Measurements from ENCODE around the gene NIPBL. TPM values are rescaled to one million over a fixed set of nuclear protein-coding genes. Genes with fewer than 3 reads are reported as not detected.

NIPBL gene
- total and polyA plus RNA-seq, 2 of the 8 experiments (the other 6 are each of a cell fraction or from before 2014, with no cell fraction given): 21.1 to 53.5 TPM

GRCh38 chr5:37088009-37088408 lies 211.4 kb downstream of the NIPBL start:
- Histone ChIP-seq H2AK5ac (ENCODE audit: low read depth, low read length) (no peak overlapping the region), H3K4me2 (ENCODE audit: insufficient read depth in 1 of 2, low read depth in 2 of 2, low read length in 2 of 2) (no peak overlapping the region), H3K27me3 (replicated peaks in 1 of 4; ENCODE audit: control insufficient read depth in 3 of 4, extremely low read depth in 1 of 4, insufficient read depth in 3 of 4, low read length in 3 of 4) (peaks cover 15 to 28% (median 25%) of the 10 kb centered on the region in 4 experiments; a peak in 6 of 7 replicates), H3K23me2 (ENCODE audit: low read depth, low read length) (no peaks in the 10 kb centered on the region), H3K4me3 (ENCODE audit: extremely low read depth in 1 of 4, insufficient read depth in 2 of 4, low read depth in 3 of 4, low read length in 4 of 4) (no peak overlapping the region), H3K36me3 (ENCODE audit: control insufficient read depth in 2 of 4, insufficient read depth in 4 of 4, low read length in 3 of 4) (no peaks in the 10 kb centered on the region), H3K14ac (ENCODE audit: insufficient read length) (no peak overlapping the region), H2BK120ac (replicated peaks; ENCODE audit: low read depth, low read length) (no peak overlapping the region), H2BK5ac (ENCODE audit: low read depth, low read length) (no peak overlapping the region), H3K56ac (replicated peaks; ENCODE audit: insufficient read length, low read depth, low read length) (no peak overlapping the region), H3K27ac (ENCODE audit: low read depth, low read length) (no peak overlapping the region), H3K4me1 (replicated peaks in 1 of 4; ENCODE audit: control insufficient read depth in 3 of 4, insufficient read depth in 4 of 4, low read length in 3 of 4) (peaks cover 0 to 10% (median 2%) of the 10 kb centered on the region in 4 experiments; a peak in 4 of 7 replicates), H2AFZ (ENCODE audit: low read length) (no peak overlapping the region), H4K91ac (replicated peaks; ENCODE audit: insufficient read length, low read length) (no peak overlapping the region), H4K8ac (ENCODE audit: extremely low read depth, insufficient read depth, low read length) (no peak overlapping the region), H3K79me2 (ENCODE audit: control insufficient read depth in 1 of 2, insufficient read depth in 2 of 2, low read length in 2 of 2) (no peaks in the 10 kb centered on the region), H3K23ac (ENCODE audit: insufficient read length) (no peak overlapping the region), H2BK12ac (ENCODE audit: low read depth, low read length) (no peak overlapping the region), H3K4ac (replicated peaks; ENCODE audit: insufficient read length, low read depth, low read length) (no peak overlapping the region), H3K79me1 (ENCODE audit: low read depth, low read length) (no peaks in the 10 kb centered on the region), H3K9me3 (ENCODE audit: insufficient read depth in 2 of 2, low read depth in 1 of 2, low read length in 1 of 2) (no peaks in the 10 kb centered on the region), H3K18ac (ENCODE audit: extremely low read depth, low read length) (no peak overlapping the region), H2BK15ac (ENCODE audit: low read length) (no peak overlapping the region), H4K5ac (ENCODE audit: insufficient read length, low read depth, low read length) (no peak overlapping the region), H3K9ac (replicated peaks in 1 of 4; ENCODE audit: extremely low read depth in 1 of 4, low read depth in 3 of 4, low read length in 3 of 4) (no peak overlapping the region), H2BK20ac (ENCODE audit: low read length) (no peak overlapping the region), H4K20me1 (replicated peaks in 1 of 2; ENCODE audit: control insufficient read depth in 1 of 2, insufficient read depth in 2 of 2, low read length in 2 of 2) (no peaks in the 10 kb centered on the region)
- CTCF ChIA-PET (ENCODE audit: partially characterized antibody): interaction anchor here (0.7 to 2.1 kb wide), 2 partner anchors 348 to 358 kb away, joined by 4 to 5 read pairs; no protein-coding TSS in a partner anchor
- no peak for FAIRE-seq
- DNase-seq (ENCODE audit: low read depth in 1 of 2, low spot score in 2 of 2): no peak
- WGBS, 2 experiments (ENCODE audit: extremely low coverage in 1 of 2, insufficient coverage in 1 of 2, insufficient read length in 1 of 2, insufficient replicate concordance in 2 of 2, low coverage in 1 of 2, low lambda C conversion rate in 2 of 2, missing lambda C conversion rate in 1 of 2): 86% methylated on average over 6 of the region's 6 CpGs; no CpG with 5 or more reads in 1 of the 2 experiments
- TF ChIP-seq MAX (IDR thresholded peaks at IDR 0.05) (no peak), YY1 (IDR thresholded peaks at IDR 0.05; ENCODE audit: low read depth, low read length) (no peak), KDM5A (IDR thresholded peaks at IDR 0.05; ENCODE audit: low read length) (no peak), CBX5 (IDR thresholded peaks at IDR 0.05; ENCODE audit: low read depth, low read length) (no peak), SAP30 (IDR thresholded peaks at IDR 0.05; ENCODE audit: insufficient read depth, insufficient replicate concordance, low read length) (no peak), BRCA1 (IDR thresholded peaks at IDR 0.05; ENCODE audit: low read depth, low read length) (no peak), E2F6 (IDR thresholded peaks at IDR 0.05) (no peak), CEBPB (IDR thresholded peaks at IDR 0.05; ENCODE audit: low read depth, low read length) (no peak), USF2 (IDR thresholded peaks at IDR 0.05; ENCODE audit: low read length) (no peak), MAFK (IDR thresholded peaks at IDR 0.05; ENCODE audit: low read depth, low read length) (no peak), SP4 (IDR thresholded peaks at IDR 0.05; ENCODE audit: low read length) (no peak)
- POLR2A ChIA-PET (ENCODE audit: partially characterized antibody): interaction anchor here (1.6 kb wide), 1 partner anchor 8 kb away, joined by 4 read pairs; no protein-coding TSS in a partner anchor

Measured in H1 (cell line).